ENCODE data around the gene SLC8A2.

- TF ChIP-seq CTCF (IDR thresholded peaks at IDR 0.05) (no peak), EZH2 (IDR thresholded peaks at IDR 0.05; ENCODE audit: borderline replicate concordance, insufficient read depth, low read depth, low read length, poor library complexity, severe bottlenecking) (no peak)
Measured at GRCh38 chr19:47499863-47500830, 28.5 kb upstream of the SLC8A2 start.
